ENCODE results near the gene TET2. TPM values are rescaled to one million over a fixed set of nuclear protein-coding genes. Genes with fewer than 3 reads are reported as not detected.

TET2 gene
- total and polyA plus RNA-seq, 11 donors, result 2.9 to 25.6 (median 13.7) TPM

DNA sequence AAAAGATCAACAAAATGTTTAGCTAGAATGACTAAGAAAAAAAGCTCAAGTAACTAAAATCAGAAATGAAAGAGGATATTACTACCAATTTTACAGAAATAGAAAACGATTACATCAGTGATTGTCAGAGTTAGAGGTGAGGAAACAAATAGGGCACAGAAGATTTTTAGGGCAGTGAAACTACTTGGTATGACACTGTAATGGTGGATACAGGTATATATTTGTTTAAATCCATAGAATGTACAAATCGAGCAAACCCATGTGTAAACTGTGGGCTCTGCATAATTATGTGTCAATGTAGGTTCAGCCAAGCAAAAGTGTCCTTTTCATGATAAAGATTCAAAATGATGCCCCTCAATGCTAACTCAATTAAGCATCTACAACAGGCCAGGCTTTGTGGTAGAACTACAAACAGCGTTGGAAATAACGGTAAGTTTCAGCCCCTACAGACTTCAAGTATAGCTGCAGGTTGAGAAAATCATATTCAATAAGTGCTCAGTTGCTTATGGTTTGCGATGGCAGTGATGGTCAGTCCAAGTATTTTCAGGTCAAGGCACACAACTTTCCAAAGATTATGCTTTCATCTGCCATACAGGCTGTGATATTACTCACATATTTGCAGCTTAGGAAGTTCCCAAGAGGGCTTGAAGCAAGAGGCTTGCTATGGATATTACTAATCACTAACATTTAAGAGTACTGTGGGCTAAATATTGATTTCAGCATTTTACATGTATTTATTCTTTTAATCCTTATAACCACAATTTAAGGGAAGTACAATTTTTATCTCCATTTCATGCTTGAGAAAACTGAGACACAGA lies 158.6 kb downstream of the TET2 start:
- no peak for ATAC-seq
- Histone ChIP-seq H3K9me3 (peaks cover 0 to 50% (median 15%) of the 10 kb centered on the region in 12 donors), H3K4me1 (peaks cover 0 to 14% (median 0%) of the 10 kb centered on the region in 12 donors), H3K27ac (no peak overlapping the region), H3K36me3 (no peaks in the 10 kb centered on the region), H3K4me3 (no peak overlapping the region), H3K27me3 (no peaks in the 10 kb centered on the region)
- 91 to 94% (median 92%) methylated on average over 5 of the region's 5 CpGs for WGBS, 4 donors
- intact Hi-C loops (cut with DNase I), result no loop called here
- DNase-seq, result no peak
- no peak for TF ChIP-seq POLR2A (IDR thresholded peaks at IDR 0.05)
- TF ChIP-seq CTCF (IDR thresholded peaks at IDR 0.05), result no peak

GRCh38 chr4:105306158-105306781 lies 159.6 kb downstream of the TET2 start:
- ATAC-seq (peak; percentile 67 to 84 (median 78)), DNase-seq (no peak)
- no peak for TF ChIP-seq POLR2A (IDR thresholded peaks at IDR 0.05)
- no peak for TF ChIP-seq CTCF (IDR thresholded peaks at IDR 0.05)
- Histone ChIP-seq H3K36me3 (no peaks in the 10 kb centered on the region), H3K27me3 (no peaks in the 10 kb centered on the region), H3K27ac (no peak overlapping the region), H3K9me3 (peaks cover 0 to 50% (median 15%) of the 10 kb centered on the region in 12 donors), H3K4me3 (no peak overlapping the region), H3K4me1 (peaks cover 0 to 14% (median 0%) of the 10 kb centered on the region in 12 donors)
- intact Hi-C loops (cut with DNase I), result no loop called here
- 68 to 76% (median 72%) methylated on average over 5 of the region's 5 CpGs for whole genome bisulfite sequencing, 4 donors

- Histone ChIP-seq H3K4me1 (peaks cover 0 to 14% (median 0%) of the 10 kb centered on the region in 12 donors), H3K9me3 (peaks cover 0 to 45% (median 15%) of the 10 kb centered on the region in 12 donors), H3K27ac (no peak overlapping the region), H3K27me3 (no peaks in the 10 kb centered on the region), H3K4me3 (no peak overlapping the region), H3K36me3 (no peaks in the 10 kb centered on the region)
- TF ChIP-seq POLR2A (IDR thresholded peaks at IDR 0.05) (no peak), CTCF (IDR thresholded peaks at IDR 0.05) (no peak)
- DNase-seq (no peak), ATAC-seq (no peak)
- 88 to 92% (median 89%) methylated on average over 3 of the region's 3 CpGs for WGBS, 4 donors
- intact Hi-C loops (cut with DNase I), result no loop called here
Measured at GRCh38 chr4:105306820-105307219, 160.1 kb downstream of the TET2 start.

- no peaks in the 10 kb centered on the region for H3K36me3 ChIP-seq
- 93 to 100% (median 97%) methylated on average over 1 of the region's 1 CpG for WGBS, 4 donors
- ATAC-seq (no peak), DNase-seq (no peak)
- no peak overlapping the region for H3K27ac ChIP-seq
- H3K27me3 ChIP-seq, result no peaks in the 10 kb centered on the region
- peaks cover 0 to 11% (median 0%) of the 10 kb centered on the region in 12 donors for H3K9me3 ChIP-seq
- no peak overlapping the region for H3K4me3 ChIP-seq
- intact Hi-C loops (cut with DNase I), result no loop called here
- TF ChIP-seq CTCF (IDR thresholded peaks at IDR 0.05) (no peak), POLR2A (IDR thresholded peaks at IDR 0.05) (no peak)
- H3K4me1 ChIP-seq, result no peaks in the 10 kb centered on the region
Measured at GRCh38 chr4:105318486-105318885, 171.8 kb downstream of the TET2 start.
